K562 (cell line): Measurements from ENCODE around the gene ENDOG. TPM values are rescaled to one million over a fixed set of nuclear protein-coding genes. Genes with fewer than 3 reads are reported as not detected.

Experiments
- ATAC-seq: fragments of 200-7000 bp; cut with Tn5 transposase; 3 replicates; pipeline ENCODE4 v1.9.1; 2020; ENCODE audit warnings: moderate library complexity
- BruUV-seq: library from RNA; stranded (reverse); fragments of 400-500 nt; replicated peaks from 2 replicates; lab custom pipeline; 2021; lab: Mats Ljungman, UMichigan
- CTCF ChIA-PET: fragments of 300-600 bp; formaldehyde crosslinking; extraction: SDS; loops from one replicate; lab custom pipeline; 2021; ENCODE audit warnings: low intra/inter-chr PET ratio; lab: Yijun Ruan, JAX
- POLR2A ChIA-PET: fragments of 300-600, 350-650 bp; sonication (Branson Sonifier 250); formaldehyde crosslinking; extraction: SDS; loops from one replicate; lab custom pipeline; 2021; ENCODE audit warnings: antibody characterized with exemption, inconsistent platforms; lab: Yijun Ruan, JAX
- DNase-seq, 4 experiments: peaks; one replicate each; pipeline versions ENCODE4 v3.0.0 to v3.0.0-alpha.2; 2011 to 2018; ENCODE audit warnings: low spot score in 3 of 4, mixed read lengths in 3 of 4; ENCODE audit errors: extremely low read depth in 1 of 4
- FAIRE-seq: peaks from 2 replicates; lab custom pipeline; 2011; peaks lifted over from hg19 to GRCh38; lab: Jason Lieb, UNC
- H2AFZ ChIP-seq: 2 replicates; pipeline ENCODE4 v1.6.0; 2011; ENCODE audit warnings: low read depth, low read length, control low read depth, inconsistent platforms
- H3K27ac ChIP-seq: fragments of 200-600 bp; 3 replicates; pipeline ENCODE4 v1.8.0; 2011; ENCODE audit warnings: low read depth, mild to moderate bottlenecking, control low read depth, inconsistent platforms, low read length, moderate library complexity, mixed read lengths; ENCODE audit errors: extremely low read depth
- H3K27me3 ChIP-seq, 2 experiments: fragments of 300-600 bp in 1 of 2; 2 replicates in 1 of 2; 3 replicates in 1 of 2; pipeline versions ENCODE4 v1.6.0 to v1.8.0; 2011; ENCODE audit warnings: inconsistent platforms in 2 of 2, low read length in 2 of 2, mild to moderate bottlenecking in 1 of 2, mixed read lengths in 1 of 2, moderate library complexity in 1 of 2; ENCODE audit not compliant: control insufficient read depth in 2 of 2, insufficient read depth in 2 of 2
- H3K36me3 ChIP-seq: fragments of 300-600 bp; 3 replicates; pipeline ENCODE4 v1.8.0; 2011; ENCODE audit warnings: mild to moderate bottlenecking, low read length, inconsistent platforms; ENCODE audit not compliant: control insufficient read depth, insufficient read depth
- H3K4me1 ChIP-seq, 2 experiments: fragments of 200-600 bp in 1 of 2; replicated peaks in 1 of 2; 2 replicates in 1 of 2; 3 replicates in 1 of 2; pipeline versions ENCODE4 v1.5.1 to v1.8.0; 2011; ENCODE audit warnings: inconsistent platforms in 2 of 2, low read length in 2 of 2, mild to moderate bottlenecking in 1 of 2, mixed read lengths in 1 of 2, moderate library complexity in 1 of 2; ENCODE audit not compliant: control insufficient read depth in 2 of 2, insufficient read depth in 2 of 2
- H3K4me2 ChIP-seq: 2 replicates; pipeline ENCODE4 v1.6.1; 2011; ENCODE audit warnings: low read length, control low read depth, inconsistent platforms, mixed read lengths; ENCODE audit not compliant: insufficient read depth
- H3K4me3 ChIP-seq: fragments of 200-600 bp; sonication (generic), shearing (Covaris generic); 2 replicates; pipeline ENCODE4 v1.5.1; 2016; ENCODE audit warnings: control low read depth, inconsistent platforms
- H3K79me2 ChIP-seq: fragments of 200-600 bp; 3 replicates; pipeline ENCODE4 v1.8.0; 2011; ENCODE audit warnings: low read length, inconsistent platforms; ENCODE audit not compliant: control insufficient read depth, insufficient read depth
- H3K9ac ChIP-seq, 2 experiments: 2 replicates each; pipeline versions ENCODE4 v1.6.0 to v1.6.1; 2011; ENCODE audit warnings: low read depth in 2 of 2, low read length in 2 of 2, control low read depth in 1 of 2, inconsistent platforms in 1 of 2, mild to moderate bottlenecking in 1 of 2, mixed read lengths in 1 of 2; ENCODE audit not compliant: insufficient read depth in 1 of 2
- H3K9me1 ChIP-seq: one replicate; pipeline ENCODE4 v1.6.0; 2011; ENCODE audit warnings: inconsistent platforms, mild to moderate bottlenecking, low read length, moderate library complexity; ENCODE audit not compliant: control insufficient read depth, insufficient read depth
- H3K9me3 ChIP-seq: replicated peaks from 2 replicates; pipeline ENCODE4 v1.5.1; 2011; ENCODE audit warnings: low read depth, low read length, inconsistent platforms; ENCODE audit not compliant: control insufficient read depth, insufficient read depth
- H4K20me1 ChIP-seq: replicated peaks from 2 replicates; pipeline ENCODE4 v1.6.1; 2011; ENCODE audit warnings: low read length, inconsistent platforms, mixed read lengths; ENCODE audit not compliant: control insufficient read depth, insufficient read depth
- E2F5 ChIP-seq: sonication (generic); formaldehyde crosslinking; IDR thresholded peaks from 2 replicates; pipeline ENCODE4 v1.8.0; 2022; ENCODE audit warnings: mild to moderate bottlenecking, missing genetic modification reagents
- FOS ChIP-seq: IDR thresholded peaks from 3 replicates; pipeline ENCODE4 v1.6.1; 2011; ENCODE audit not compliant: insufficient read length; ENCODE audit errors: extremely low read depth
- MGA ChIP-seq: fragments of 450-650 bp; IDR thresholded peaks from 2 replicates; pipeline ENCODE4 v1.6.1; 2016; ENCODE audit warnings: mild to moderate bottlenecking, moderate library complexity
- NCOA6 ChIP-seq: fragments of 450-650 bp; IDR thresholded peaks from 2 replicates; pipeline ENCODE4 v1.6.1; 2017; ENCODE audit warnings: mild to moderate bottlenecking
- PTBP1 ChIP-seq: fragments of 200-400 bp; formaldehyde crosslinking; IDR thresholded peaks from 2 replicates; pipeline ENCODE4 v1.6.1; 2017; ENCODE audit warnings: low read depth, low read length
- ZBED1 ChIP-seq: IDR thresholded peaks from 2 replicates; pipeline ENCODE4 v1.6.1; 2014
- ZNF436 ChIP-seq: fragments of 250-450, 450-650 bp; sonication (Bioruptor Pico); formaldehyde crosslinking; IDR thresholded peaks from 2 replicates; pipeline ENCODE4 v1.7.0; 2020; ENCODE audit warnings: mild to moderate bottlenecking
- ZNF780A ChIP-seq: fragments of 250-450 bp; sonication (Bioruptor Pico); IDR thresholded peaks from 2 replicates; pipeline ENCODE4 v1.5.0; 2021; ENCODE audit warnings: mild to moderate bottlenecking
- WGBS: fragments of 100-300 bp; shearing (Covaris generic); methylation state at CpG from one replicate; pipeline ENCODE4 v1.1.6; 2016; ENCODE audit warnings: low coverage, mixed read lengths; ENCODE audit not compliant: insufficient coverage; ENCODE audit errors: missing lambda C conversion rate; 5-methylcytosine and 5-hydroxymethylcytosine counted together
- in situ Hi-C: fragments of 300-500 bp; cut with MboI; formaldehyde crosslinking; loops from 4 replicates; pipeline ENCODE4 v1.15.0; 2018; ENCODE audit warnings: inconsistent platforms, mixed read lengths
- intact Hi-C: fragments of 100-400 bp; cut with micrococcal nuclease; formaldehyde crosslinking; loops from 2 replicates; pipeline ENCODE4 v1.14.2; 2022
- polyA plus RNA-seq, 8 experiments: library from polyadenylated mRNA; depleted of rRNA in 4 of 8; stranded (reverse) in 5 of 8; unstranded in 3 of 8; fragments of >200 nt; fragmentation: Nextera tagmentation in 2 of 8; fragmentation: Illumina TruSeq in 1 of 8; extraction: Ambion mirVana in 2 of 8; extraction: Trizol in 1 of 8; gene quantifications; 2 replicates each; pipeline versions ENCODE4 v1.2.1 to v1.2.3, GENCODE V29; 2011 to 2014; ENCODE audit warnings: inconsistent platforms in 1 of 8, missing spikeins in 1 of 8
- total RNA-seq, 7 experiments: library from RNA; depleted of rRNA in 6 of 7; stranded (reverse); fragments of >200 nt in 6 of 7; fragmentation: Illumina TruSeq in 2 of 7; extraction: Trizol in 2 of 7; gene quantifications; 2 replicates each; pipeline versions ENCODE4 v1.2.1 to v1.2.3, GENCODE V29; 2011 to 2021; ENCODE audit warnings: low replicate concordance in 1 of 7

ENDOG gene
- total and polyA plus RNA-seq, 9 of the 15 experiments (the other 6 are each of a cell fraction or from before 2014, with no cell fraction given), result 1.2 to 91.0 (median 25.5) TPM

- 93% methylated on average over 9 of the region's 9 CpGs for WGBS
- TF ChIP-seq NCOA6, result no peak
- no peak for TF ChIP-seq MGA
- no peak for TF ChIP-seq ZNF780A (CRISPR knock-in tag)
- no peak for TF ChIP-seq ZBED1
- TF ChIP-seq PTBP1, result no peak
- TF ChIP-seq FOS, result no peak
- TF ChIP-seq ZNF436 (CRISPR knock-in tag), result no peak
- TF ChIP-seq E2F5 (CRISPR knock-in tag), result no peak
Measured at GRCh38 chr9:128792134-128792533, 26.2 kb upstream of the ENDOG start.

More at GRCh38 chr9:128792134-128792533, 26.2 kb upstream of the ENDOG start:
- FAIRE-seq, result no peak
- DNase-seq, result no peak
- CTCF ChIA-PET, result no interaction called here
- POLR2A ChIA-PET, result interaction anchor here (1.1 to 2.9 kb wide), 2 partner anchors 16 to 28 kb away, joined by 3 to 12 read pairs; no protein-coding TSS in a partner anchor
- intact Hi-C loops (no loop called here), in situ Hi-C loops (no loop called here)
- Histone ChIP-seq H3K27ac (no peak overlapping the region), H3K4me2 (no peak overlapping the region), H3K27me3 (no peaks in the 10 kb centered on the region), H3K4me3 (no peak overlapping the region), H3K36me3 (peaks cover 64% of the 10 kb centered on the region), H3K9ac (no peak overlapping the region), H3K79me2 (peaks cover 18% of the 10 kb centered on the region), H2AFZ (no peak overlapping the region), H3K9me1 (no peaks in the 10 kb centered on the region), H4K20me1 (no peaks in the 10 kb centered on the region), H3K4me1 (peaks cover 6 to 8% of the 10 kb centered on the region in 2 experiments; a peak in 4 of 5 replicates), H3K9me3 (no peaks in the 10 kb centered on the region)
- ATAC-seq, result no peak
- BruUV-seq, result no TSS peak
